ENCODE measurements around the gene SPTAN1. TPM values are rescaled to one million over a fixed set of nuclear protein-coding genes. Genes with fewer than 3 reads are reported as not detected.

The SPTAN1 gene
- total and polyA plus RNA-seq, 3 donors from 2014 or later = 299 to 665 (median 653) TPM

GRCh38 chr9:128627906-128628305, 75.5 kb downstream of the SPTAN1 start:
- H3K9me3 ChIP-seq = no peaks in the 10 kb centered on the region
- peaks cover 19% of the 10 kb centered on the region for H3K4me1 ChIP-seq
- H3K27ac ChIP-seq = peak overlapping the region in 1 of 2 donors; percentile 40
- no peak for DNase-seq
- H3K4me3 ChIP-seq = no peak overlapping the region
- 84 to 85% methylated on average over 12 to 13 of the region's 13 CpGs for WGBS, 2 donors
- H3K27me3 ChIP-seq = no peaks in the 10 kb centered on the region
- intact Hi-C loops (cut with DNase I; ENCODE audit: low total_unique reads) = no loop called here
- no peaks in the 10 kb centered on the region for H3K36me3 ChIP-seq (ENCODE audit: low read depth, missing control alignments)
- TF ChIP-seq, protein P1, sequence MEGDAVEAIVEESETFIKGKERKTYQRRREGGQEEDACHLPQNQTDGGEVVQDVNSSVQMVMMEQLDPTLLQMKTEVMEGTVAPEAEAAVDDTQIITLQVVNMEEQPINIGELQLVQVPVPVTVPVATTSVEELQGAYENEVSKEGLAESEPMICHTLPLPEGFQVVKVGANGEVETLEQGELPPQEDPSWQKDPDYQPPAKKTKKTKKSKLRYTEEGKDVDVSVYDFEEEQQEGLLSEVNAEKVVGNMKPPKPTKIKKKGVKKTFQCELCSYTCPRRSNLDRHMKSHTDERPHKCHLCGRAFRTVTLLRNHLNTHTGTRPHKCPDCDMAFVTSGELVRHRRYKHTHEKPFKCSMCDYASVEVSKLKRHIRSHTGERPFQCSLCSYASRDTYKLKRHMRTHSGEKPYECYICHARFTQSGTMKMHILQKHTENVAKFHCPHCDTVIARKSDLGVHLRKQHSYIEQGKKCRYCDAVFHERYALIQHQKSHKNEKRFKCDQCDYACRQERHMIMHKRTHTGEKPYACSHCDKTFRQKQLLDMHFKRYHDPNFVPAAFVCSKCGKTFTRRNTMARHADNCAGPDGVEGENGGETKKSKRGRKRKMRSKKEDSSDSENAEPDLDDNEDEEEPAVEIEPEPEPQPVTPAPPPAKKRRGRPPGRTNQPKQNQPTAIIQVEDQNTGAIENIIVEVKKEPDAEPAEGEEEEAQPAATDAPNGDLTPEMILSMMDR (IDR thresholded peaks at IDR 0.05) = no peak
- TF ChIP-seq POLR2A (IDR thresholded peaks at IDR 0.05) = no peak

DNA sequence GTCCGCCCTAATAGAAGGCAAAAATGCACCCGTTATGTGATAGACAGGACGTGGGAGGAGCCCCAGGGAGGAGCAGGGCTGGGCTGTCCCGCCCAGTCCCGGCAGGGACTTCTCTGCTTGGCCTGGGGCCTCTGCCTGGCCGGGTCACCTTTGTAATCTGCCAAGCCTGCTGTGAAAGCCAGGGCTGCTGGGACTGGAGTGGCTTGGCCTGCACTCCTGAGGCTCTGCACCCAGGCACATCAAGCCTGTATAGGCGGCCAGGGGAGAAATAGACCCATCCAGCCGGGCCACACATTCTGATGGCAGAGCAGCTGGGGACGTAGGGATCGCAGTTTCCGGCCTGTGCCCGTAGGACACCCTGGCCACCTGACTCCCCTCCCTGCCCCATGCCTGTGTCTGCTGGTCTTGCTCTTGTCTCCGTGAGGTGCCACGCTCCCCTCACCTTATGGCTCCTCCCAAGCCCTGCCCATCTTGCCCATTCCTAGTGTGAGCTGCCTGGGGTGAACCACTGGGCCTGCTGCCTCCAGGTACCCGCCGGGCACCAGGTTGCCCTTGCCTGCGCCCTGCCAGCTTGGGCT, 76.2 kb downstream of the SPTAN1 start:
- no peak overlapping the region for H3K4me3 ChIP-seq
- intact Hi-C loops (cut with DNase I; ENCODE audit: low total_unique reads) = no loop called here
- WGBS, 2 donors = 64 to 73% methylated on average over 8 to 17 of the region's 17 CpGs
- H3K27ac ChIP-seq = peak overlapping the region in 1 of 2 donors; percentile 40
- TF ChIP-seq, protein P1 (IDR thresholded peaks at IDR 0.05) = no peak
- no peak for TF ChIP-seq POLR2A (IDR thresholded peaks at IDR 0.05)
- peaks cover 19% of the 10 kb centered on the region for H3K4me1 ChIP-seq
- H3K36me3 ChIP-seq (ENCODE audit: low read depth, missing control alignments) = no peaks in the 10 kb centered on the region
- no peaks in the 10 kb centered on the region for H3K9me3 ChIP-seq
- no peaks in the 10 kb centered on the region for H3K27me3 ChIP-seq
- DNase-seq = peak; percentile 63

- intact Hi-C loops (cut with DNase I; ENCODE audit: low total_unique reads) = no loop called here
- H3K9me3 ChIP-seq = no peaks in the 10 kb centered on the region
- DNase-seq = no peak
- H3K27me3 ChIP-seq = no peaks in the 10 kb centered on the region
- H3K36me3 ChIP-seq (ENCODE audit: low read depth, missing control alignments) = no peaks in the 10 kb centered on the region
- no peak overlapping the region for H3K27ac ChIP-seq
- H3K4me1 ChIP-seq = peaks cover 19% of the 10 kb centered on the region
- WGBS, 2 donors = 84 to 90% methylated on average over 9 to 10 of the region's 10 CpGs
- H3K4me3 ChIP-seq = no peak overlapping the region
- TF ChIP-seq, protein P1 (IDR thresholded peaks at IDR 0.05) = no peak
- no peak for TF ChIP-seq POLR2A (IDR thresholded peaks at IDR 0.05)
Observed at GRCh38 chr9:128629136-128629535, 76.7 kb downstream of the SPTAN1 start.

- no peaks in the 10 kb centered on the region for H3K36me3 ChIP-seq (ENCODE audit: low read depth, missing control alignments)
- intact Hi-C loops (cut with DNase I; ENCODE audit: low total_unique reads) = no loop called here
- no peak for TF ChIP-seq POLR2A (IDR thresholded peaks at IDR 0.05)
- TF ChIP-seq, protein P1 (IDR thresholded peaks at IDR 0.05) = no peak
Observed at GRCh38 chr9:128629852-128630545, 77.6 kb downstream of the SPTAN1 start.

More at GRCh38 chr9:128629852-128630545, 77.6 kb downstream of the SPTAN1 start:
- DNase-seq = no peak
- Histone ChIP-seq H3K27ac (no peak overlapping the region), H3K27me3 (no peaks in the 10 kb centered on the region), H3K4me1 (peaks cover 21% of the 10 kb centered on the region), H3K9me3 (no peaks in the 10 kb centered on the region), H3K4me3 (no peak overlapping the region)
- WGBS, 2 donors = 66 to 68% methylated on average over 7 to 9 of the region's 9 CpGs

Data from testis (tissue), 3 donors.